ENCODE measurements around the gene KLHDC4.

Gene KLHDC4

GRCh38 chr16:87715231-87715630 lies 50.6 kb downstream of the KLHDC4 start:
- DNase-seq = no peak

GRCh38 chr16:87713451-87714229 lies 52.1 kb downstream of the KLHDC4 start:
- DNase-seq = no peak

GRCh38 chr16:87712184-87712762 lies 53.5 kb downstream of the KLHDC4 start:
- no peak for DNase-seq

- no peak for DNase-seq
Measured at GRCh38 chr16:87710887-87711286, 54.9 kb downstream of the KLHDC4 start.

- DNase-seq = no peak
Measured at GRCh38 chr16:87709677-87710076, 56.1 kb downstream of the KLHDC4 start.

GRCh38 chr16:87708881-87709638 lies 56.7 kb downstream of the KLHDC4 start:
- DNase-seq = no peak

GRCh38 chr16:87707714-87708580 lies 57.8 kb downstream of the KLHDC4 start:
- DNase-seq = no peak

- no peak for DNase-seq
Measured at GRCh38 chr16:87707097-87707496, 58.7 kb downstream of the KLHDC4 start.

GRCh38 chr16:87706278-87707000 lies 59.3 kb downstream of the KLHDC4 start:
- no peak for DNase-seq

- no peak for DNase-seq
Measured at GRCh38 chr16:87705771-87706277, 60.0 kb downstream of the KLHDC4 start.

GRCh38 chr16:87704754-87705353 lies 60.9 kb downstream of the KLHDC4 start:
- DNase-seq = no peak

GRCh38 chr16:87703835-87704375 lies 61.9 kb downstream of the KLHDC4 start:
- no peak for DNase-seq

- DNase-seq = no peak
Measured at GRCh38 chr16:87703071-87703470, 62.7 kb downstream of the KLHDC4 start.

GRCh38 chr16:87702325-87702811 lies 63.4 kb downstream of the KLHDC4 start:
- no peak for DNase-seq

- no peak for DNase-seq
Measured at GRCh38 chr16:87701505-87701921, 64.3 kb downstream of the KLHDC4 start.

- no peak for DNase-seq
Measured at GRCh38 chr16:87701078-87701460, 64.7 kb downstream of the KLHDC4 start.

GRCh38 chr16:87700406-87701077 lies 65.2 kb downstream of the KLHDC4 start:
- DNase-seq = no peak

GRCh38 chr16:87698676-87699199 lies 67.0 kb downstream of the KLHDC4 start:
- no peak for DNase-seq

GRCh38 chr16:87698241-87698640 lies 67.5 kb downstream of the KLHDC4 start:
- DNase-seq = no peak

- DNase-seq = no peak
Measured at GRCh38 chr16:87697792-87698191, 68.0 kb downstream of the KLHDC4 start.

Data from AML-193 (cell line).